Esophagus muscularis mucosa (tissue), 4 donors: Measurements from ENCODE around the gene SLC25A10.

ENCODE experiments used
- EP300 ChIP-seq: sonication (generic); formaldehyde crosslinking; IDR thresholded peaks from one replicate; pipeline ENCODE4 v1.6.1; 2017; ENCODE audit warnings: antibody characterized with exemption
- POLR2A ChIP-seq: fragments of 450-650 bp; IDR thresholded peaks from one replicate; pipeline ENCODE4 v1.6.1; 2017; ENCODE audit warnings: antibody characterized with exemption, moderate library complexity, mild to moderate bottlenecking, low read depth
- POLR2AphosphoS5 ChIP-seq, 2 donors: sonication (generic); formaldehyde crosslinking; IDR thresholded peaks; one replicate each; pipeline ENCODE4 v1.6.1; 2017; ENCODE audit warnings: antibody characterized with exemption in 2 of 2
- TF ChIP-seq, protein P1 (sequence below), 3 experiments: fragments of 200-600 bp in 2 of 3; fragments of 450-650 bp in 1 of 3; sonication (generic) in 2 of 3; IDR thresholded peaks; one replicate each; pipeline ENCODE4 v1.5.1; 2017 to 2019; ENCODE audit warnings: antibody characterized with exemption in 3 of 3, mild to moderate bottlenecking in 2 of 3, moderate library complexity in 1 of 3

DNA sequence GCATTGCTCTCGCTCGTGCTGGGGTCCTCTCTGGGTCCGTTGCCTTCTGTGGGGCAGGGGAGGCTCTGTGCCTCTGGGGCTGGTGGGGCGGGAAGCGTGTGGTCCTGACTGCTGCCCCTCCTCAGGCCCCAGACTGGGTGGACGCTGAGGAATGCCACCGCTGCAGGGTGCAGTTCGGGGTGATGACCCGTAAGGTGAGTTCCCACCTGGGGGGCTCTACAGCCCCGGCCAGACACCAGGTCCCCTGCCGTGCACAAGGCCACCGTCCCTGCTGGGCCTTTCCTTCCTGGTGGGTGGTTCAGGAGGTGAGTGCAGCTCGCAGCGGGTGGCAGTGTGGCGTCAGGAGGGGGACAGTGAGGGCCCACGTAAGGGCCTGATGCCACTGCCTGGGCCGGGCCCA lies 21.5 kb upstream of the SLC25A10 start:
- TF ChIP-seq POLR2AphosphoS5 (IDR thresholded peaks at IDR 0.05) = no peak
- TF ChIP-seq, protein P1, sequence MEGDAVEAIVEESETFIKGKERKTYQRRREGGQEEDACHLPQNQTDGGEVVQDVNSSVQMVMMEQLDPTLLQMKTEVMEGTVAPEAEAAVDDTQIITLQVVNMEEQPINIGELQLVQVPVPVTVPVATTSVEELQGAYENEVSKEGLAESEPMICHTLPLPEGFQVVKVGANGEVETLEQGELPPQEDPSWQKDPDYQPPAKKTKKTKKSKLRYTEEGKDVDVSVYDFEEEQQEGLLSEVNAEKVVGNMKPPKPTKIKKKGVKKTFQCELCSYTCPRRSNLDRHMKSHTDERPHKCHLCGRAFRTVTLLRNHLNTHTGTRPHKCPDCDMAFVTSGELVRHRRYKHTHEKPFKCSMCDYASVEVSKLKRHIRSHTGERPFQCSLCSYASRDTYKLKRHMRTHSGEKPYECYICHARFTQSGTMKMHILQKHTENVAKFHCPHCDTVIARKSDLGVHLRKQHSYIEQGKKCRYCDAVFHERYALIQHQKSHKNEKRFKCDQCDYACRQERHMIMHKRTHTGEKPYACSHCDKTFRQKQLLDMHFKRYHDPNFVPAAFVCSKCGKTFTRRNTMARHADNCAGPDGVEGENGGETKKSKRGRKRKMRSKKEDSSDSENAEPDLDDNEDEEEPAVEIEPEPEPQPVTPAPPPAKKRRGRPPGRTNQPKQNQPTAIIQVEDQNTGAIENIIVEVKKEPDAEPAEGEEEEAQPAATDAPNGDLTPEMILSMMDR (IDR thresholded peaks at IDR 0.05) = no peak
- TF ChIP-seq EP300 = no peak
- no peak for TF ChIP-seq POLR2A
